ENCODE data around the gene ETV5.

Gene ETV5

GRCh38 chr3:186046838-186047237 lies 62.1 kb downstream of the ETV5 start:
- Histone ChIP-seq H3K4me3 (no peak overlapping the region), H3K27ac (no peak overlapping the region)
- no peak for DNase-seq (ENCODE audit: low spot score)
- no peak for TF ChIP-seq CTCF (IDR thresholded peaks at IDR 0.05)

- H3K4me3 ChIP-seq: no peak overlapping the region
- H3K27ac ChIP-seq: no peak overlapping the region
- TF ChIP-seq CTCF (IDR thresholded peaks at IDR 0.05): no peak
- DNase-seq (ENCODE audit: low spot score): no peak
Measured at GRCh38 chr3:186044968-186045367, 63.9 kb downstream of the ETV5 start.

DNA sequence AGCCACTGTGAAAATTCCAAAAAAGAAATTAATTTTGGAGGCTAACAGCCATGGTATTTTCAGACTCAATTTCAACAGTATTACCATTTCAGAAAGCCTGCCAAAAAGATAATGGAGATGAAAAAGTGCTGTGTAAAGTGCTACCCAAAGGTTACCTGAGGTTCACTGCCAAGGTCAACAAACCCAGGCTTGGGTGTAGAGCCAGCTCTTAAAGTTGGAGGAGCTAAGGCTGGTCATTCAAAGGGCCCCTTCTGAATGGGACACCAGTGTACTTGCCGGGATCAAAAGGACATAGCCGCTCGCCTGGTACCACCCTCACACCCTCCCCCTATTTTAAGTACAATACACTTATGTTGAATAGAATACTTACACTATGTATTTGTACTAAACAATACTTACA lies 64.5 kb downstream of the ETV5 start:
- DNase-seq (ENCODE audit: low spot score): no peak
- Histone ChIP-seq H3K27ac (no peak overlapping the region), H3K4me3 (no peak overlapping the region)
- TF ChIP-seq CTCF (IDR thresholded peaks at IDR 0.05): no peak

GRCh38 chr3:186042521-186043202 lies 66.2 kb downstream of the ETV5 start:
- Histone ChIP-seq H3K27ac (no peak overlapping the region), H3K4me3 (no peak overlapping the region)
- DNase-seq (ENCODE audit: low spot score): no peak
- TF ChIP-seq CTCF (IDR thresholded peaks at IDR 0.05): no peak

DNA sequence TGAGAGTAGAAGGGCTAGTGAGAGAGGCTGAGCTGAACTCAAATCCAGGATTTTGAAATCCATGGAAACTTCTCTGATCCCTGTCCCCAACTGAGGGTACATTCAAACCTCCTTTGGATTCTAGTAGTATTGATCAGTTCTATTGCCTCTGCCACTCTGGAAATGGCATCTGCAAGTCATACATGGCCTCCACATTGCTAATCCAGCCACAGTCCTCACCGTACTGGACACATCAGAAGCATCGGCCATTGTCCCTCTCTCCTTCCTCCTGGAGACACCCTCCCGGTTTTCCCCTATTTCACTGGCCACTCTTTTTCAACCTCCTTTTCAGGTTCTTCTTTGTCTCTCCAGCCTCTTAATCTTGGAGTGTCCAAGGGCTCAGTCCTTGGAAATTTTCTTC lies 66.9 kb downstream of the ETV5 start:
- H3K27ac ChIP-seq: no peak overlapping the region
- no peak for TF ChIP-seq CTCF (IDR thresholded peaks at IDR 0.05)
- H3K4me3 ChIP-seq: no peak overlapping the region
- no peak for DNase-seq (ENCODE audit: low spot score)

DNA sequence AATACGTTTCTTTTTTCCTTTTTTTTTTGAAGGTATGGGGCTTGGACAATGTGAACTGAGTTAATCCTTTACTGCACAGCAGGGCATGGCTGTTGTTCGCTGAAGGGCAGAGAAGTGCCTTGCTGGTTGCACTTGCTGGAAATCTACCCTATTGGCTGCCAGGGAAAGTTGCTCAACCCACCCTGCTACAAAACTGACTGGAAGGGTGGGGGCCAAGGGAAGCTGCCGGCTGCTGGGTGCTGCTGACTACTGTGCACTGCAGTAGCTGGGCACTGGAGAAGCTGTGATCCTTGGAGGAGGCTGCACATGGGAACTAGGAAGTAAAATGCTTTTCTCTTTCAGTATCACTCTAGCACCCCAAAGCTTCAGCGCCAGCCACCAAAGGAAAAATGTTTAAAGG lies 70.5 kb downstream of the ETV5 start:
- no peak overlapping the region for H3K4me3 ChIP-seq
- DNase-seq (ENCODE audit: low spot score): no peak
- no peak for TF ChIP-seq CTCF (IDR thresholded peaks at IDR 0.05)

DNA sequence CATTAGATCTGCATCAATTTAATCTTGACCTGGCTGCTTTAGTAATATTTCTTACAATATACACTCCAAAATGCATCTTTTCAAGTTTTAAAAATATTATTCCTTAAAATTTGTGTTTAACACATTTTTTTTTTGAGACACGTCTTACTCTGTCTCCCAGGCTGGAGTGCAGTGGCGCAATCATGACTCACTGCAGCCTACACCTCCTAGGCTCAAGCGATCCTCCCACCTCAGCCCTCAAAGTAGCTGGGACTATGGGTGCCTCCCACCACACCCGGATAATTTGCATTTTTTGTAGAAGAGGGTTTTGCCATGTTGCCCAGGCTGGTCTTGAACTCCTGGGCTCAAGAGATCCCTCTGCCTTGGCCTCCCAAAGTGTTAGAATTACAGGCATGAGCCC lies 73.6 kb downstream of the ETV5 start:
- Histone ChIP-seq H3K27ac (no peak overlapping the region), H3K4me3 (no peak overlapping the region)
- TF ChIP-seq CTCF (IDR thresholded peaks at IDR 0.05): no peak
- DNase-seq (ENCODE audit: low spot score): no peak

More for the DNA sequence above, 70.5 kb downstream of the ETV5 start:
- H3K27ac ChIP-seq: no peak overlapping the region

Measured in coronary artery (tissue), 2 donors.